HCT116 (cell line): Measurements from ENCODE around the gene CCM2L. TPM values are rescaled to one million over a fixed set of nuclear protein-coding genes. Genes with fewer than 3 reads are reported as not detected.

Source experiments
- ATAC-seq: fragments of 200-7000 bp; cut with Tn5 transposase; 2 replicates; pipeline ENCODE4 v1.9.1; 2020; ENCODE audit warnings: mild to moderate bottlenecking, moderate library complexity
- BruUV-seq: library from RNA; stranded (reverse); fragments of 400-500 nt; replicated peaks from 2 replicates; lab custom pipeline; 2021; lab: Mats Ljungman, UMichigan
- CTCF ChIA-PET: fragments of 300-600 bp; sonication (Branson Sonifier 250); formaldehyde crosslinking; loops from one replicate; lab custom pipeline; 2021; ENCODE audit warnings: antibody characterized with exemption; lab: Charles Lee
- POLR2A ChIA-PET: fragments of 300-600, 350-600 bp; sonication (Branson Sonifier 250); formaldehyde crosslinking; loops from one replicate; lab custom pipeline; 2021; ENCODE audit warnings: antibody characterized with exemption; lab: Charles Lee
- RAD21 ChIA-PET, 2 experiments: fragments of 300-600 bp; sonication (Branson Sonifier 250); formaldehyde crosslinking; loops; one replicate each; lab custom pipeline; 2023; ENCODE audit warnings: low total read pairs in 2 of 2; ENCODE audit not compliant: uncharacterized antibody in 2 of 2, unreplicated experiment in 2 of 2, low non-redundant PET in 1 of 2; lab: Charles Lee
- DNase-seq: peaks from one replicate; pipeline ENCODE4 v3.0.0-alpha.2; 2010; ENCODE audit warnings: low read depth, low spot score
- H2AFZ ChIP-seq: fragments of 200-600 bp; shearing (Covaris generic), sonication (generic); 2 replicates; pipeline ENCODE4 v1.6.1; 2017; ENCODE audit warnings: low read depth, mixed run types, mixed read lengths, antibody characterized with exemption, low read length; ENCODE audit not compliant: poor library complexity, severe bottlenecking
- H3K27ac ChIP-seq: 2 replicates; pipeline ENCODE4 v1.5.1; 2012; ENCODE audit warnings: low read depth, low read length
- H3K27me3 ChIP-seq: fragments of 200-600 bp; sonication (generic); 2 replicates; pipeline ENCODE4 v1.6.1; 2016; ENCODE audit warnings: mixed run types, low read length, mixed read lengths; ENCODE audit not compliant: insufficient read depth
- H3K36me3 ChIP-seq, 2 experiments: fragments of 200-500 bp in 1 of 2; fragments of 200-600 bp in 1 of 2; sonication (Bioruptor generic) in 1 of 2; sonication (generic) in 1 of 2; 2 replicates each; pipeline versions ENCODE4 v1.5.1 to v1.6.1; 2014 to 2016; ENCODE audit warnings: low read length in 2 of 2, inconsistent platforms in 1 of 2, mixed read lengths in 1 of 2, mixed run types in 1 of 2; ENCODE audit not compliant: insufficient read depth in 2 of 2, control insufficient read depth in 1 of 2
- H3K4me1 ChIP-seq, 2 experiments: fragments of 200-600 bp in 1 of 2; sonication (generic) in 1 of 2; 2 replicates each; pipeline versions ENCODE4 v1.5.1 to v1.6.1; 2012 to 2017; ENCODE audit warnings: low read length in 2 of 2, inconsistent platforms in 1 of 2, mild to moderate bottlenecking in 1 of 2, mixed read lengths in 1 of 2, mixed run types in 1 of 2, moderate library complexity in 1 of 2; ENCODE audit not compliant: insufficient read depth in 2 of 2, control insufficient read depth in 1 of 2
- H3K4me2 ChIP-seq: fragments of 200-600 bp; sonication (generic); 2 replicates; pipeline ENCODE4 v1.6.1; 2017; ENCODE audit warnings: mixed run types, low read length, mixed read lengths
- H3K4me3 ChIP-seq, 2 experiments: fragments of 200-600 bp in 1 of 2; sonication (generic) in 1 of 2; replicated peaks in 1 of 2; 2 replicates each; pipeline ENCODE4 v1.5.1; 2011 to 2016; ENCODE audit warnings: low read length in 2 of 2, control low read depth in 1 of 2, low read depth in 1 of 2, mild to moderate bottlenecking in 1 of 2, mixed read lengths in 1 of 2, mixed run types in 1 of 2
- H3K79me2 ChIP-seq: fragments of 200-600 bp; sonication (generic); 2 replicates; pipeline ENCODE4 v1.6.1; 2017; ENCODE audit warnings: mild to moderate bottlenecking, mixed run types, low read length, moderate library complexity, mixed read lengths; ENCODE audit not compliant: insufficient read depth
- H3K9ac ChIP-seq: fragments of 200-600 bp; sonication (generic); 2 replicates; pipeline ENCODE4 v1.6.1; 2016; ENCODE audit warnings: low read length, mixed read lengths
- H3K9me2 ChIP-seq: fragments of 200-600 bp; sonication (generic), shearing (Covaris generic); 2 replicates; pipeline ENCODE4 v1.6.1; 2017; ENCODE audit warnings: mixed run types, mild to moderate bottlenecking, moderate library complexity; ENCODE audit not compliant: insufficient read depth
- H3K9me3 ChIP-seq, 2 experiments: fragments of 200-500 bp in 1 of 2; fragments of 200-600 bp in 1 of 2; sonication (Bioruptor generic) in 1 of 2; sonication (generic) in 1 of 2; 2 replicates each; pipeline ENCODE4 v1.6.1; 2014 to 2017; ENCODE audit warnings: low read length in 2 of 2, mixed read lengths in 2 of 2, inconsistent platforms in 1 of 2, low read depth in 1 of 2, mild to moderate bottlenecking in 1 of 2, mixed run types in 1 of 2, moderate library complexity in 1 of 2; ENCODE audit not compliant: control insufficient read depth in 1 of 2, insufficient read depth in 1 of 2
- H4K20me1 ChIP-seq: fragments of 200-600 bp; sonication (generic), shearing (Covaris generic); 2 replicates; pipeline ENCODE4 v1.6.1; 2017; ENCODE audit warnings: mixed run types, mild to moderate bottlenecking, moderate library complexity; ENCODE audit not compliant: insufficient read depth
- CBX3 ChIP-seq: IDR thresholded peaks from 2 replicates; pipeline ENCODE4 v1.6.1; 2012; ENCODE audit warnings: low read depth
- EGR1 ChIP-seq: IDR thresholded peaks from 2 replicates; pipeline ENCODE4 v1.6.1; 2012; ENCODE audit warnings: low read depth
- ELF1 ChIP-seq: IDR thresholded peaks from 2 replicates; pipeline ENCODE4 v1.6.1; 2012; ENCODE audit warnings: low read depth, borderline replicate concordance
- EZH2phosphoT487 ChIP-seq: fragments of 200-600 bp; IDR thresholded peaks from 2 replicates; pipeline ENCODE4 v1.6.1; 2018; ENCODE audit warnings: antibody characterized with exemption, borderline replicate concordance
- FOSL1 ChIP-seq: IDR thresholded peaks from 2 replicates; pipeline ENCODE4 v1.6.1; 2012; ENCODE audit warnings: low read depth
- POLR2A ChIP-seq: IDR thresholded peaks from 2 replicates; pipeline ENCODE4 v1.7.0; 2011; ENCODE audit warnings: borderline replicate concordance; ENCODE audit not compliant: insufficient read depth, insufficient read length; ENCODE audit errors: extremely low read depth
- RAD21 ChIP-seq: IDR thresholded peaks from 2 replicates; pipeline ENCODE4 v1.6.1; 2012; ENCODE audit warnings: low read depth, mild to moderate bottlenecking
- SIN3A ChIP-seq: IDR thresholded peaks from 2 replicates; pipeline ENCODE4 v1.6.1; 2012; ENCODE audit warnings: low read depth
- SP1 ChIP-seq: IDR thresholded peaks from 2 replicates; pipeline ENCODE4 v1.6.1; 2012; ENCODE audit warnings: low read depth
- SRF ChIP-seq: IDR thresholded peaks from 2 replicates; pipeline ENCODE4 v1.6.1; 2012; ENCODE audit warnings: low read depth
- TCF7L2 ChIP-seq: IDR thresholded peaks from 2 replicates; pipeline ENCODE4 v1.7.0; 2011; ENCODE audit warnings: borderline replicate concordance, inconsistent platforms; ENCODE audit not compliant: insufficient read depth, insufficient read length; ENCODE audit errors: extremely low read depth
- YY1 ChIP-seq: IDR thresholded peaks from 2 replicates; pipeline ENCODE4 v1.6.1; 2011; ENCODE audit warnings: low read length, low read depth, moderate library complexity, mild to moderate bottlenecking; ENCODE audit not compliant: insufficient replicate concordance; ENCODE audit errors: extremely low read depth
- ZFX ChIP-seq: fragments of 450-650 bp; IDR thresholded peaks from 2 replicates; pipeline ENCODE4 v1.6.1; 2017
- ZNF274 ChIP-seq: fragments of 200-500 bp; sonication (Bioruptor generic); IDR thresholded peaks from 2 replicates; pipeline ENCODE4 v1.6.1; 2014; ENCODE audit warnings: mild to moderate bottlenecking, low read depth, low read length, inconsistent platforms
- intact Hi-C: fragments of 100-400 bp; cut with micrococcal nuclease; formaldehyde crosslinking; loops from 2 replicates; pipeline ENCODE4 v1.10.0; 2022
- total RNA-seq: library from RNA; stranded (reverse); gene quantifications from one replicate; pipeline ENCODE4 v1.2.1, GENCODE V29; 2021; ENCODE audit not compliant: unreplicated experiment
- TF ChIP-seq, protein P1 (sequence below): IDR thresholded peaks from 2 replicates; pipeline ENCODE4 v1.6.1; 2011; ENCODE audit warnings: mild to moderate bottlenecking, low read length, moderate library complexity; ENCODE audit not compliant: insufficient replicate concordance; ENCODE audit errors: extremely low read depth
- TF ChIP-seq, protein P2 (sequence below), 3 experiments: fragments of 200-600 bp in 1 of 3; sonication (generic) in 1 of 3; IDR thresholded peaks in 2 of 3; conservative IDR thresholded peaks in 1 of 3; 2 replicates each; pipeline ENCODE4 v1.5.1; 2012 to 2017; ENCODE audit warnings: low read depth in 2 of 3, low read length in 2 of 3, antibody characterized with exemption in 1 of 3, borderline replicate concordance in 1 of 3, control low read depth in 1 of 3, mild to moderate bottlenecking in 1 of 3, mixed read lengths in 1 of 3, mixed run types in 1 of 3, moderate library complexity in 1 of 3; ENCODE audit not compliant: insufficient read depth in 1 of 3
- TF ChIP-seq, protein P3 (sequence below): IDR thresholded peaks from 2 replicates; pipeline ENCODE4 v1.6.1; 2012; ENCODE audit warnings: low read depth
- TF ChIP-seq, protein P4 (sequence below): IDR thresholded peaks from 2 replicates; pipeline ENCODE4 v1.6.1; 2012
- TF ChIP-seq, protein P5 (sequence below): IDR thresholded peaks from 2 replicates; pipeline ENCODE4 v1.6.1; 2012

The CCM2L gene
- total RNA-seq, 1 experiment from 2014 or later, result 1.4 TPM

DNA sequence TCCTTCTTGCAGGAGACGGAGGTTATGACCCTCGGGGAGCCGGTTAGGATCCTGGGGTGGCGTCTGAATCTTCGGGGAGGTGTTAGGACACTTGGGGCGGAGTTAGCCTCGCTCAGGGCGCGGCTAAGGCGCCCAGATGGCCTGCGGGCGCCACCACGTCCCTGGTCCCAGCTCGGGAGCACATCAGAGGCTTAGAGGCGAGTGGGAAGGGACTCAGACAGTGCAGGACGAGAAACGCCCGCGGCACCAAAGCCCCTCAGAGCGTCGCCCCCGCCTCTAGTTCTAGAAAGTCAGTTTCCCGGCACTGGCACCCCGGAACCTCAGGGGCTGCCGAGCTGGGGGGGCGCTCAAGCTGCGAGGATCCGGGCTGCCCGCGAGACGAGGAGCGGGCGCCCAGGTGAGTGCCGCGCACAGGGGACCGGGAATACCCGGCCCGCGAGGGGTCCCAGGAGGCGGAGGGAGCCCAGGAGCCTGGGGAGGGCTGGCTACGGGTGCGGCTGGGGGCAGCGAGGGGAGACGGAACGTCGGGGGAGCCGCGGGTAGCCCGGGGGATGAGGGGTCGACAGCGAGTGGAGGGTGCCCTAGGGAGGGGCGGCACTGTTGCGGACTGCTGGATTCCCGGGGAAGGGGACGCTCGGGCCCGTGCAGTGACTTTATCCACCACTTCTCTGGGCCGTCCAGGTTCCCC is 42.0 kb downstream of the CCM2L start, which contains the start of gene HCK:
TSS of gene HCK (plus strand) at position 153 of the 688 bp plus-strand sequence.
- CTCF ChIA-PET, result no interaction called here
- RAD21 ChIA-PET, result no interaction called here
- H3K9me3 ChIP-seq, result no peaks in the 10 kb centered on the region
- no peak within 1 kb of the TSS for H3K4me2 ChIP-seq
- DNase-seq (no peak), ATAC-seq (no peak)
- no peaks in the 10 kb centered on the region for H4K20me1 ChIP-seq
- H3K9me2 ChIP-seq, result no peaks in the 10 kb centered on the region
- no TSS peak for BruUV-seq
- no peaks in the 10 kb centered on the region for H3K79me2 ChIP-seq
- H2AFZ ChIP-seq, result no peak within 1 kb of the TSS
- intact Hi-C loops, result no loop called here
- no peak within 1 kb of the TSS for H3K9ac ChIP-seq
- peaks cover 6% of the 10 kb centered on the region; the same call in 1 of the 2 replicates for H3K27me3 ChIP-seq
- H3K36me3 ChIP-seq, result no peaks in the 10 kb centered on the region
- no peak within 1 kb of the TSS for H3K27ac ChIP-seq
- no peaks in the 10 kb centered on the region for H3K4me1 ChIP-seq
- no peak within 1 kb of the TSS for H3K4me3 ChIP-seq
- TF ChIP-seq EGR1 (no peak), POLR2A (no peak), SP1 (no peak), ZFX (no peak), SRF (no peak), FOSL1 (no peak), ZNF274 (no peak), YY1 (no peak), ELF1 (no peak), SIN3A (no peak), EZH2phosphoT487 (no peak), CBX3 (no peak), TCF7L2 (no peak), RAD21 (no peak)
- TF ChIP-seq, protein P1, sequence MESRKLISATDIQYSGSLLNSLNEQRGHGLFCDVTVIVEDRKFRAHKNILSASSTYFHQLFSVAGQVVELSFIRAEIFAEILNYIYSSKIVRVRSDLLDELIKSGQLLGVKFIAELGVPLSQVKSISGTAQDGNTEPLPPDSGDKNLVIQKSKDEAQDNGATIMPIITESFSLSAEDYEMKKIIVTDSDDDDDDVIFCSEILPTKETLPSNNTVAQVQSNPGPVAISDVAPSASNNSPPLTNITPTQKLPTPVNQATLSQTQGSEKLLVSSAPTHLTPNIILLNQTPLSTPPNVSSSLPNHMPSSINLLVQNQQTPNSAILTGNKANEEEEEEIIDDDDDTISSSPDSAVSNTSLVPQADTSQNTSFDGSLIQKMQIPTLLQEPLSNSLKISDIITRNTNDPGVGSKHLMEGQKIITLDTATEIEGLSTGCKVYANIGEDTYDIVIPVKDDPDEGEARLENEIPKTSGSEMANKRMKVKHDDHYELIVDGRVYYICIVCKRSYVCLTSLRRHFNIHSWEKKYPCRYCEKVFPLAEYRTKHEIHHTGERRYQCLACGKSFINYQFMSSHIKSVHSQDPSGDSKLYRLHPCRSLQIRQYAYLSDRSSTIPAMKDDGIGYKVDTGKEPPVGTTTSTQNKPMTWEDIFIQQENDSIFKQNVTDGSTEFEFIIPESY, result no peak
- TF ChIP-seq, protein P2, sequence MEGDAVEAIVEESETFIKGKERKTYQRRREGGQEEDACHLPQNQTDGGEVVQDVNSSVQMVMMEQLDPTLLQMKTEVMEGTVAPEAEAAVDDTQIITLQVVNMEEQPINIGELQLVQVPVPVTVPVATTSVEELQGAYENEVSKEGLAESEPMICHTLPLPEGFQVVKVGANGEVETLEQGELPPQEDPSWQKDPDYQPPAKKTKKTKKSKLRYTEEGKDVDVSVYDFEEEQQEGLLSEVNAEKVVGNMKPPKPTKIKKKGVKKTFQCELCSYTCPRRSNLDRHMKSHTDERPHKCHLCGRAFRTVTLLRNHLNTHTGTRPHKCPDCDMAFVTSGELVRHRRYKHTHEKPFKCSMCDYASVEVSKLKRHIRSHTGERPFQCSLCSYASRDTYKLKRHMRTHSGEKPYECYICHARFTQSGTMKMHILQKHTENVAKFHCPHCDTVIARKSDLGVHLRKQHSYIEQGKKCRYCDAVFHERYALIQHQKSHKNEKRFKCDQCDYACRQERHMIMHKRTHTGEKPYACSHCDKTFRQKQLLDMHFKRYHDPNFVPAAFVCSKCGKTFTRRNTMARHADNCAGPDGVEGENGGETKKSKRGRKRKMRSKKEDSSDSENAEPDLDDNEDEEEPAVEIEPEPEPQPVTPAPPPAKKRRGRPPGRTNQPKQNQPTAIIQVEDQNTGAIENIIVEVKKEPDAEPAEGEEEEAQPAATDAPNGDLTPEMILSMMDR (IDR thresholded peaks at IDR 0.05 in 2 of 3, conservative IDR thresholded peaks at IDR 0.05 in 1 of 3; ENCODE audit: borderline replicate concordance in 1 of 3, insufficient read depth in 1 of 3, low read depth in 2 of 3, low read length in 2 of 3), result no peak
- TF ChIP-seq, protein P3, sequence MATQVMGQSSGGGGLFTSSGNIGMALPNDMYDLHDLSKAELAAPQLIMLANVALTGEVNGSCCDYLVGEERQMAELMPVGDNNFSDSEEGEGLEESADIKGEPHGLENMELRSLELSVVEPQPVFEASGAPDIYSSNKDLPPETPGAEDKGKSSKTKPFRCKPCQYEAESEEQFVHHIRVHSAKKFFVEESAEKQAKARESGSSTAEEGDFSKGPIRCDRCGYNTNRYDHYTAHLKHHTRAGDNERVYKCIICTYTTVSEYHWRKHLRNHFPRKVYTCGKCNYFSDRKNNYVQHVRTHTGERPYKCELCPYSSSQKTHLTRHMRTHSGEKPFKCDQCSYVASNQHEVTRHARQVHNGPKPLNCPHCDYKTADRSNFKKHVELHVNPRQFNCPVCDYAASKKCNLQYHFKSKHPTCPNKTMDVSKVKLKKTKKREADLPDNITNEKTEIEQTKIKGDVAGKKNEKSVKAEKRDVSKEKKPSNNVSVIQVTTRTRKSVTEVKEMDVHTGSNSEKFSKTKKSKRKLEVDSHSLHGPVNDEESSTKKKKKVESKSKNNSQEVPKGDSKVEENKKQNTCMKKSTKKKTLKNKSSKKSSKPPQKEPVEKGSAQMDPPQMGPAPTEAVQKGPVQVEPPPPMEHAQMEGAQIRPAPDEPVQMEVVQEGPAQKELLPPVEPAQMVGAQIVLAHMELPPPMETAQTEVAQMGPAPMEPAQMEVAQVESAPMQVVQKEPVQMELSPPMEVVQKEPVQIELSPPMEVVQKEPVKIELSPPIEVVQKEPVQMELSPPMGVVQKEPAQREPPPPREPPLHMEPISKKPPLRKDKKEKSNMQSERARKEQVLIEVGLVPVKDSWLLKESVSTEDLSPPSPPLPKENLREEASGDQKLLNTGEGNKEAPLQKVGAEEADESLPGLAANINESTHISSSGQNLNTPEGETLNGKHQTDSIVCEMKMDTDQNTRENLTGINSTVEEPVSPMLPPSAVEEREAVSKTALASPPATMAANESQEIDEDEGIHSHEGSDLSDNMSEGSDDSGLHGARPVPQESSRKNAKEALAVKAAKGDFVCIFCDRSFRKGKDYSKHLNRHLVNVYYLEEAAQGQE, result no peak
- TF ChIP-seq, protein P4, sequence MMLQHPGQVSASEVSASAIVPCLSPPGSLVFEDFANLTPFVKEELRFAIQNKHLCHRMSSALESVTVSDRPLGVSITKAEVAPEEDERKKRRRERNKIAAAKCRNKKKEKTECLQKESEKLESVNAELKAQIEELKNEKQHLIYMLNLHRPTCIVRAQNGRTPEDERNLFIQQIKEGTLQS, result no peak
- TF ChIP-seq, protein P5, sequence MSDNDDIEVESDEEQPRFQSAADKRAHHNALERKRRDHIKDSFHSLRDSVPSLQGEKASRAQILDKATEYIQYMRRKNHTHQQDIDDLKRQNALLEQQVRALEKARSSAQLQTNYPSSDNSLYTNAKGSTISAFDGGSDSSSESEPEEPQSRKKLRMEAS, result no peak
- POLR2A ChIA-PET, result no interaction called here
